GM12874 (cell line): ENCODE results near the gene SLC8A1.

ENCODE experiments used
- TF ChIP-seq, protein P1 (sequence below): IDR thresholded peaks from 2 replicates; pipeline ENCODE4 v1.5.1; 2011; ENCODE audit warnings: low read depth, mild to moderate bottlenecking, control low read depth, low read length, moderate library complexity; ENCODE audit not compliant: insufficient read depth

Gene SLC8A1

DNA sequence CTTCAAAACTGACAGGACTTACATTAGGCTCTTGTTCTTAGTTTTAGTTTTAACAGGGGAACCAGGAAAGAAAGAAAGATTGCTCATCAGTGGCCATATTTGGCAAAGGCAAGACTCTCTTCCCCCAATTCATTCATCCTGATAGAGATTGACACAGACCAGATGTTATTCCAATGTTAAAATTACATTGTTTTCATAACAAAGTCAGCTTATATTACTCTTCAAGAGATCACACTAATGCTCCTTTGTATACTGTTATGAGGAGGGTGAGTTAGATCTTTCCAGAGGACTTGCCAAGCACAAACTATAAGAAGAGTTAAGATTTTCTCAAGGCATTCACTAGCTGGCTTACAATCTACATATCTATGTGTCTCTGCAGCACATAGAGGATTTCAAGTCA lies 252.1 kb downstream of the SLC8A1 start:
- TF ChIP-seq, protein P1, sequence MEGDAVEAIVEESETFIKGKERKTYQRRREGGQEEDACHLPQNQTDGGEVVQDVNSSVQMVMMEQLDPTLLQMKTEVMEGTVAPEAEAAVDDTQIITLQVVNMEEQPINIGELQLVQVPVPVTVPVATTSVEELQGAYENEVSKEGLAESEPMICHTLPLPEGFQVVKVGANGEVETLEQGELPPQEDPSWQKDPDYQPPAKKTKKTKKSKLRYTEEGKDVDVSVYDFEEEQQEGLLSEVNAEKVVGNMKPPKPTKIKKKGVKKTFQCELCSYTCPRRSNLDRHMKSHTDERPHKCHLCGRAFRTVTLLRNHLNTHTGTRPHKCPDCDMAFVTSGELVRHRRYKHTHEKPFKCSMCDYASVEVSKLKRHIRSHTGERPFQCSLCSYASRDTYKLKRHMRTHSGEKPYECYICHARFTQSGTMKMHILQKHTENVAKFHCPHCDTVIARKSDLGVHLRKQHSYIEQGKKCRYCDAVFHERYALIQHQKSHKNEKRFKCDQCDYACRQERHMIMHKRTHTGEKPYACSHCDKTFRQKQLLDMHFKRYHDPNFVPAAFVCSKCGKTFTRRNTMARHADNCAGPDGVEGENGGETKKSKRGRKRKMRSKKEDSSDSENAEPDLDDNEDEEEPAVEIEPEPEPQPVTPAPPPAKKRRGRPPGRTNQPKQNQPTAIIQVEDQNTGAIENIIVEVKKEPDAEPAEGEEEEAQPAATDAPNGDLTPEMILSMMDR: no peak

DNA sequence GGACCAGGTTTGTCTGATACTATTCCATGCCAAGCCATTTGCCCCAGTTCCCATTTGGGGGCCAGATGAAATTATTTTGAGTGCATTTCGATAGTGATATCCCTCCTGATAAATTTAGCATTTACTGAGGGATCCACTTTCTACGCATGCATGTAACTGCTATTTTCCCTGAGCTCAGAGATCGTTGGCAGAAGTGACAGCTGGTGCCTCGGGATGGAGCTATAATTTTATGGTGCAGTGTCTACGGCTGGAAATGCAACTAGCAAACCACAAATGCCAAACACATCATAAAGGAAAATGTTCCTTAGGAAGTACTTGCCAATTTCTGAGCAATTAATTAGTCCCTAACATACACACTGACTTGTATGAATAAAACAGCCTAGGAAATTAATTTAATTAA lies 254.8 kb downstream of the SLC8A1 start:
- TF ChIP-seq, protein P1: no peak

DNA sequence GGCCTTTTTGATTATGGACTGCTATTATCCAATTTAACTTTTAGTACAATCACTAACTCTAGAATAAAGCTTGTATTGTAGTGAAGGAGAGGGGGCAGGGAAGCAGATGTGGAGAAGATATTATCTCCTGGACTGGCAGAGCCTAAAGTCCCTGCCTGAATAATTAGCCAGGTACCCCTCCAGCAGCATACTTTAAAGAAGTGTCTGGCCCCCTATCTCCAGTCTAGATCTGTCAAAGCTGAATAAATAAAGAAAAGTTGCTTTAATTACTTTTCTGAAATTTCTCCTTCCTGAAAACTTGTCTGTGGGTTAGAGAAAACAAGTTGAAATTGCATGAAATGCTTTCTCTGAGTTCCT lies 258.2 kb downstream of the SLC8A1 start:
- TF ChIP-seq, protein P1: no peak

DNA sequence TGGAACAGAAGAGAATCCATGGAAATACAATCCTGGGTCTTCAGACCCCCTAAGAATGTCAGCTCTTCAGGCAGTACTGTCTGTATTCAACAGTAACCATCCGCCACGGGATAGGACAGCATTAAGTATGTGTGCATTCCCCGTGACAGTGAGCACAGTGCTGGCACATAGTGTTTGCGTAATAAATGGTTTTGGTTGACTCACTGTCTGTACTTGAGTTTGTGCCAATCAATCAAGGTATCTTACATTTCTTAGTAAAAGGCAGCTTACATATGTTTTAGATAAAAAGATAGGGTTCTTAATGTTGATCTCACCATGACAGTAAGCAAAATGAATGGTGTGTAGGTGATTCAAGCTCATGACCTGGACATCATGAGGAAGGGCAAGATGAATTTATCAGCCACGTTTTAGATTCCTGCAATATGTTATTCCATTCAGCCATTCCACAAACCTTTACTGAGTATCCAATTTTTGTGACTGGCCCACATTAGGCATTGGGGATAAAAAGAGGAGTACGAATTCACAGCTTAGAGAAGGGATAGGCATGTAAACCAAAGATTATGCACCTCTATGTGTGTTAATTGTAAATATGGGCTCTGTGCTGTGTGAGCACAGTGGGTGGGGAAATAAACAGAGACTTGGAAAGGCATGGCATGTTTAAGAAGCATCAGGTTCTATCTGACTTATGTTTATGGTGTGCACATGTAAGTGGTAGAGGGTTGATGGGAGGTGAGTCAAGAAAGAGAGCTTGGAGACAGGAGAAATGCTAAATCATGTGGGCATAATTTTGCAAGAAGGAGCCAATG lies 258.8 kb downstream of the SLC8A1 start:
- TF ChIP-seq, protein P1: no peak

DNA sequence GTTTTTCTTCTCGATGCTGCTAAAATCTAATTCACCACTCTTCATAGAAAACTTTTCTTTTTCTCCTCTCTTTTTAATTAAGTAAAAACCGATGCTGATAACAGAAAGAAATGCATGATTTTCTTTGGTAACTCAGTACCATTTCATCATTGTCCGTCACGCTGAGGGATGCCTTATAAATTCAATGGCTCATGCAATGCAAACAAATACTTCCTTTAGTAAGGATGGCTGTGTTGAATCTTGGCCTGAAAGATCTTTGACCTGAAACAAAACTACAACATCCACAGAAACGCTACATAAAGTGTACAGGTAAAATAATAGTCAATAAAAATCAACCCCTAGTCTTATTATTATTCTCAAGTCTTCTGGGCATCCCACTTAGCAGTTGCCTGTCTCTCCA lies 261.4 kb downstream of the SLC8A1 start:
- TF ChIP-seq, protein P1: no peak

DNA sequence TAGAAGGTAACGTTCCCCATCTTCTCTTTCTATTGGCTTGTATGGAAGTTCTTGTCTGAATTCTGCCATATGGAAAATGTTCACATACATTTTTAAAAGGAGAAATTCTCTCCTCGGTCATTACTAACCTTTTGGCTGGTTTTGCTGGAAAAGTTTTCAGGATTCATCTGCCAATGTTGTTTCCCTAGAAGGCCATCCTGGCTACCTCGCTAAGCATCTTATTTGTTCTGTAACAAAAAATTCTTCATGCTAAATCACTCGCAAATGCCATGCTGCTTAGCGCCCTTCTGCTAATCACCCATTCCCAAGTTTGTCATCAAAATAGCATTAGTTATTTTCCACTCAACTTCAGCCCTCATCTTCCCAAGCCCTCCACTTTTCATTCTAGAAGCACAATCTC lies 262.0 kb downstream of the SLC8A1 start:
- TF ChIP-seq, protein P1: no peak

DNA sequence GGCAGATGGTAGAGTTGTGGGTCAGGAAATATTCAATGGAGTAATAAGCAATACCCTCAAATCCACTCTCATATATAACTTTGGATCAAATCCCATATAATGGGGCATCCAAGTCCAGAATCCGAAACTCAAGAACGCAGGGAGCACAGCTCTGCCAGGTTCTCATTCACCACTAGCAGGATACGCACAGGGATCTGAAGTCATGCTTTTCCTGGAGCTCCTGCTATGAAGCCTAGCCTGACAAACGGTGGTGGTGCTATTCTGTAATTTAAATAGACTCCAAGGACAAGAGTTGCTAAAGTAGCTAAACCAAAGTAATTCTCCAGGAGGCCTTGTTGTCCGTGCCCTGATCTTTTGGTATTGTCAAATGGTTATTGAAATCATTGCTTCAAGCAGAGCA lies 264.8 kb downstream of the SLC8A1 start:
- TF ChIP-seq, protein P1: no peak
